ENCODE data around the gene RRP9.

Gene RRP9

DNA sequence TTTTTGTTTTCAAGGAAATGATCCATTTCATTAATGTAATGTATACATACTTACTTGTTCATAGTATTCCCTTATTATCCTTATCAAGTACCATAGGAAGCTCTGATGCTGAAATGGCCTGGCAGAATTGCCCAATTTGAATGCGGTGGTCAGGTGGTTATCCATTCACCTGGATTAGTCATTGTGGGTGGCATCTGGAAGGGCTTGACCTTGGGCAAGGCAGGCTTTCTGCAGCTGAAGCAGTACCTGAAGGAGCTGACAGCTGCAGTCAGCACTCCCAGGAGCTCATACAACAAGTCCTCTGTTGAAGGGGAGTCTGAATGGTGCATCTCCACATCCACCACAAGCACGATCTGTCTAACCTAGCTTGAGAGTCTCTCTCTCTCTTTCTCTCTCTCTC is 54.1 kb downstream of the RRP9 start:
- no peak for TF ChIP-seq CTCF (IDR thresholded peaks at IDR 0.05; ENCODE audit: insufficient read depth, low read depth, low read length, missing control alignments)
- H3K4me3 ChIP-seq (ENCODE audit: low read depth, low read length): no peak overlapping the region
- DNase-seq (ENCODE audit: low read depth): no peak

DNA sequence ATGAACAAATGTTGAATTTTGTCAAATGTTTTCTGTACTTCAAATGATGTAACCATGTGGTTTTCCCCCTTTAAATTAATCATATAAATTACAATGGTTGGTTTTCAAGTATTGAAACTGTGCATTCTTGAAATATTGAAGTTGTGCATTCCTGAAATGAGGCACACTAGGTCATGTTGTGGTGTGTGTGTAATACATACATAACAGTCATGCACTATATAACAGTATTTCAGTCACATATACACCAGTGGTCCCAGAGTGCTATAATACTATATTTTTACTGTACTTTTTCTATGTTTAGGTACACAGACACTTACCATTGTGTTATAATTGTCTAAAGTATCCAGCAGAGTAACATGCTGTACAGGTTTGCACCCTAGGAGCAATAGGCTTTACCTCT is 55.3 kb downstream of the RRP9 start:
- no peak for DNase-seq (ENCODE audit: low read depth)
- no peak for TF ChIP-seq CTCF (IDR thresholded peaks at IDR 0.05; ENCODE audit: insufficient read depth, low read depth, low read length, missing control alignments)
- no peak overlapping the region for H3K4me3 ChIP-seq (ENCODE audit: low read depth, low read length)
